Type B pancreatic cell (in vitro differentiated cells): ENCODE measurements around the gene TXNDC2. TPM values are rescaled to one million over a fixed set of nuclear protein-coding genes. Genes with fewer than 3 reads are reported as not detected.

Experiments used
- DNase-seq: peaks from one replicate; pipeline ENCODE4 v3.0.0; 2021; ENCODE audit warnings: mixed read lengths; ENCODE audit not compliant: unreplicated experiment; ENCODE audit errors: extremely low spot score
- H3K27ac Mint-ChIP-seq: 2 replicates; pipeline ENCODE4 v1.8.0; 2021; ENCODE audit warnings: mild to moderate bottlenecking, mixed read lengths
- H3K27me3 Mint-ChIP-seq: 2 replicates; pipeline ENCODE4 v1.8.0; 2021; ENCODE audit warnings: mixed read lengths
- H3K36me3 Mint-ChIP-seq: 2 replicates; pipeline ENCODE4 v1.8.0; 2021; ENCODE audit warnings: mixed read lengths
- H3K4me1 Mint-ChIP-seq: one replicate; pipeline ENCODE4 v1.8.0; 2021; ENCODE audit warnings: mixed read lengths; ENCODE audit not compliant: unreplicated experiment
- H3K4me3 Mint-ChIP-seq: 2 replicates; pipeline ENCODE4 v1.8.0; 2021; ENCODE audit warnings: mild to moderate bottlenecking, mixed read lengths
- H3K9me3 Mint-ChIP-seq: 2 replicates; pipeline ENCODE4 v1.8.0; 2021; ENCODE audit warnings: mixed read lengths
- long read RNA-seq: library from polyadenylated mRNA; unstranded; transcript quantifications from one replicate; pipeline ENCODE4 v2.0.0, GENCODE V29; 2020
- total RNA-seq: library from RNA; stranded (reverse); gene quantifications from 2 replicates; pipeline ENCODE4 v1.2.1, GENCODE V29; 2021; ENCODE audit warnings: low replicate concordance
- TF ChIP-seq, protein P1 (sequence below): fragments of 200-600 bp; sonication (generic); conservative IDR thresholded peaks from 2 replicates; pipeline ENCODE4 v1.5.0; 2021; ENCODE audit warnings: antibody characterized with exemption, mild to moderate bottlenecking

The TXNDC2 gene
- not detected in 2 replicates for total RNA-seq
- long read RNA-seq = 0 reads

DNA sequence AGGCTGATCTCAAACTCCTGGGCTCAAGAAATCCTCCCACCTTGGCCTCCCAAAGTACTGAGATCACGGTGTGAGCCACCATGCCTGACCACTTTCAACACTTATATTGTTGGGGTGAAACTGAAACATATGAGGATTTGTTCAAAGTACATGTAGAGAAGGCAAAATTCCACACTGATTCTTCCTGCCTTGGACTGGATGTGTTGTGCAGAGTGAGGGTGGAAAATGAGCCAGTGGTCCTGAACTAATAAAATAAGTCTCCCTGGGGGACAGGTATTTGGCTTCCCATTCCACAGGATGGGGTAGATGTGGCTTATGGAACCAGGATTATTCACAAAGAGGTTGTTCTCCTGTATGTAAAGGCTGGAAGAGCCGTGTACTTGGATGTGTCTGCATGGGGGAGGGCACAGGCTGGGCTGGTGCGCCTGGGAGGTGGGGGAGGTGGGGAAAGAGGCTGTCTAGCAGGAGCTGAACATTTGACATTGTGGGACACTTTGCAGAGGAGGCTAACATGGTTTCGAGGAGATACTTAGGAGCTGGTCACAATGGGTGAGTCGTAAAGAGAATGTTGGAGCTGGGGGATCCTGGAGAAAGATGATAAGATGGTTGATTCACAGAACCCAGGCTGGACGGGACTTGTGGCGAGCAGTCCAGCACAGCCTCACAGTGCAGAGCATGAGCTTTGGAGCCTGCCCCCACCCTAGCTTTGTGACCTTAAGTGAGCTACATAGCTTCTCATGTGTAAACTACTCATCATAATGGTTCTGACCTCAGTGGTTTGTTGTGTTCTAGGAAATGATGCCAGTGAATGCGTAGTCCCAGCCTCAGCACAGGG, at the start of gene TXNDC2:
TXNDC2 (plus strand) TSS at position 804 of the 835 bp plus-strand sequence. CDS start 708 bp downstream, outside the sequence.
- Mint-ChIP-seq H3K36me3 (no peaks in the 10 kb centered on the region), H3K27ac (no peak within 1 kb of the TSS), H3K27me3 (peaks cover 7% of the 10 kb centered on the region), H3K4me3 (no peak within 1 kb of the TSS), H3K4me1 (no peaks in the 10 kb centered on the region), H3K9me3 (peaks cover 9% of the 10 kb centered on the region)
- TF ChIP-seq, protein P1, sequence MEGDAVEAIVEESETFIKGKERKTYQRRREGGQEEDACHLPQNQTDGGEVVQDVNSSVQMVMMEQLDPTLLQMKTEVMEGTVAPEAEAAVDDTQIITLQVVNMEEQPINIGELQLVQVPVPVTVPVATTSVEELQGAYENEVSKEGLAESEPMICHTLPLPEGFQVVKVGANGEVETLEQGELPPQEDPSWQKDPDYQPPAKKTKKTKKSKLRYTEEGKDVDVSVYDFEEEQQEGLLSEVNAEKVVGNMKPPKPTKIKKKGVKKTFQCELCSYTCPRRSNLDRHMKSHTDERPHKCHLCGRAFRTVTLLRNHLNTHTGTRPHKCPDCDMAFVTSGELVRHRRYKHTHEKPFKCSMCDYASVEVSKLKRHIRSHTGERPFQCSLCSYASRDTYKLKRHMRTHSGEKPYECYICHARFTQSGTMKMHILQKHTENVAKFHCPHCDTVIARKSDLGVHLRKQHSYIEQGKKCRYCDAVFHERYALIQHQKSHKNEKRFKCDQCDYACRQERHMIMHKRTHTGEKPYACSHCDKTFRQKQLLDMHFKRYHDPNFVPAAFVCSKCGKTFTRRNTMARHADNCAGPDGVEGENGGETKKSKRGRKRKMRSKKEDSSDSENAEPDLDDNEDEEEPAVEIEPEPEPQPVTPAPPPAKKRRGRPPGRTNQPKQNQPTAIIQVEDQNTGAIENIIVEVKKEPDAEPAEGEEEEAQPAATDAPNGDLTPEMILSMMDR = no peak
- no peak for DNase-seq

DNA sequence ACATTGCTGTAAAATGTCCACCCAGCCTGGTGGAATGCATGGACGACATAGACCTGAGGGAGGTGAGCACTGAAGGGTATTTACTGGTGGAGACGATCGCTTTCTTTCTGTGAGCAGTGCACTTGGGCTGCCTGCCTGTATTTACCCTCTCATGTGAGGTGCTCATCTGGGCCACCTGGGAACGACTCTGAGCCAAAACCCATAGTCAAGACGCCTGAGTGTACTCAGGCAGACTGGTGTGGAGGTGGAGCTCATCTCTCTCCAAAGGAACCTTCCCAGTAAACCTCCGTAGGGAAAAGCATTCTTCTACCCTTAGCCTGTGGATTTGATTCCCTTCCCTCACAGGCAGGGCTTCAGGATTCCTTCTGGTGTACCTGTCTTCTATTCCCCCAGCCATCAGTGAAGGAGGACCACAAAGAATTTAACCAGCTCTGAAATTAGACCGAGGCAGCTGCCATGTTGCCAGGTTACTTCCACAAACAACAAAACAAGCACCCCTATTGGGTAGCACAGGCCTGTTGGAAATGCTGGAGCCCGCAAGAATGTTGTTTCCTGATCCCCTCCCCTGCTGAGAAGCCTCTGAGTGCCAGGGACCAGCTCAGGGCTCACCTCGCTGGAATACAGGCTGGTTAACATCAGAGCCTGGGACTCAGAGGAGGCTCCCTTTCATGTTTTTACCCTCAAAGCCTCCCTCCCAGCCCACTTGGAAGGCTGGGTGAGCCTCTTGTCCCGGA, 47.5 kb upstream of the TXNDC2 start:
- Mint-ChIP-seq H3K4me3 (no peak overlapping the region), H3K27ac (no peak overlapping the region), H3K27me3 (peaks cover 26% of the 10 kb centered on the region), H3K4me1 (peaks cover 48% of the 10 kb centered on the region), H3K9me3 (peaks cover 6% of the 10 kb centered on the region), H3K36me3 (peaks cover 13% of the 10 kb centered on the region)
- DNase-seq = no peak
- TF ChIP-seq, protein P1 = no peak

DNA sequence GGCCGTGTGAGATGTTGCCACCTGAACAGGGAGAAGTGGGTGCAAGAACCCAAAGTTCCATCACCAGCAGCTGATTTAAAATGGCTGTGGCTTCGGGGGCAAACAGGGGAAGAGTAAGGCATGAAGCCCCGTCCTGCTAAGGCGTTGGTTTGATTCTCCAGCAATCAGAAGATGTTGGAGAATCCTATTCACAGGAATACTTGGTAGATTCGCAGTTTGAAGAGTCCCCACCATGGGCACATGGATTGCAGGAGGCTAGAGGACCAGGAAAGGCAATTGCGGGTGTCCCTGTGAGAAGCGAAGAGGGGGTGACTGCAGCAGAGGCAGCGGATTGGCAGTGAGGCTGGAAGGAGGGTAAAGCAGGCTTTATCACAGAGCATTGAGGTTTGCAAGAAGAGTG, 46.6 kb upstream of the TXNDC2 start:
- peaks cover 48% of the 10 kb centered on the region for H3K4me1 Mint-ChIP-seq
- no peak overlapping the region for H3K4me3 Mint-ChIP-seq
- peaks cover 23% of the 10 kb centered on the region for H3K27me3 Mint-ChIP-seq
- DNase-seq = no peak
- H3K36me3 Mint-ChIP-seq = peaks cover 10% of the 10 kb centered on the region
- H3K27ac Mint-ChIP-seq = no peak overlapping the region
- peaks cover 6% of the 10 kb centered on the region for H3K9me3 Mint-ChIP-seq
- TF ChIP-seq, protein P1 = no peak

DNA sequence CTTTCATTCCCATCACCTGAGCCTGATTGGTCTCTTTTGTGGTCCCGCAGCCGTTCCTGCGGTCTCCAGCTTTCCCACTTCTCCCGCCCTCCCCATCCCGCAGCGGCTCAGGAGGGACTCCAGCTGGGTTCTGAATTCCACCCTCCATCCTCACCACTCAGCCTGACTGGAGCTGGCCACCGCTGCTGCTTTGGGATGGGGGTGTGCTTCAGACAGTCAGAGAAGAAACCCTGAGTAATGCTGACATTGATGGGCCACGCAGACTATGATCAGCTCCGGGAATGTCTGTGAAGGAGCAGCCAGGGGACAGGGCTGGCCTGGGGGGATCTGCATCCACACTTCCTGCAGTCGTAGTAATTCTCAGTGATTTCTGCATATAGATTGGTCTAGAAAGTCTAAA, 45.9 kb upstream of the TXNDC2 start:
- TF ChIP-seq, protein P1 = no peak
- peaks cover 10% of the 10 kb centered on the region for H3K36me3 Mint-ChIP-seq
- H3K9me3 Mint-ChIP-seq = peaks cover 6% of the 10 kb centered on the region
- DNase-seq = no peak
- H3K27ac Mint-ChIP-seq = no peak overlapping the region
- H3K4me3 Mint-ChIP-seq = no peak overlapping the region
- H3K27me3 Mint-ChIP-seq = peaks cover 23% of the 10 kb centered on the region
- peaks cover 43% of the 10 kb centered on the region for H3K4me1 Mint-ChIP-seq

DNA sequence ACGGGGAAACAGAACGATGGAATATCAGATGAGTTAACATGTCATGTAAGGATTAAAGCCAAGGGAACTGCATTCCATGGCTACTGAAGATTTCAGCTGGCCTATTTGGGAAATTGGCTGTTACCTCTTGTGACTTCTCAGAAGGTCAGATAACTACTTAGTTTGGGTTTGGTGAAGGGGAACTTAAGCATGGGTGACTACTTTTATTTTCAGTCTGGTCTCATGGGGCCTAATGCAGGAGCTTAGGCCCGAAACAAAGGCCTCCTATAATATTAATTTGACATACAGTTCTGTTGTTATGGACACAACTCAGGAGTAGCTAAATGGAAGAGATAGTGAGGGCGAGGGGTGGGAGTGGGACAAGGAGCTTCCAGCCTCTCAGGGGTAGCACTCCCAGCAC, 44.0 kb upstream of the TXNDC2 start:
- Mint-ChIP-seq H3K36me3 (peaks cover 6% of the 10 kb centered on the region), H3K27ac (no peak overlapping the region), H3K4me1 (peaks cover 26% of the 10 kb centered on the region), H3K4me3 (no peak overlapping the region), H3K27me3 (peaks cover 22% of the 10 kb centered on the region), H3K9me3 (peaks cover 6% of the 10 kb centered on the region)
- DNase-seq = no peak
- TF ChIP-seq, protein P1 = no peak
